Activated naive CD8-positive, alpha-beta T cell treated with anti-CD3 and anti-CD28 coated beads, Interleukin-2, amount 10 ng/mL, durations not matched to agents 7 days and 5 days (primary cell): ENCODE data around the gene OSBPL5. TPM values are rescaled to one million over a fixed set of nuclear protein-coding genes. Genes with fewer than 3 reads are reported as not detected.

Experiments
- ATAC-seq: fragments of 150-1000 bp; cut with Tn5 transposase; one replicate; pipeline ENCODE4 v1.10.0; 2021; ENCODE audit warnings: low read depth, moderate library complexity
- POLR2A ChIA-PET: fragments of 350-600 bp; sonication (Branson Sonifier 250); formaldehyde crosslinking; loops from one replicate; lab custom pipeline; 2021; ENCODE audit warnings: antibody characterized with exemption; lab: Charles Lee
- DNase-seq: peaks from one replicate; pipeline ENCODE4 v3.0.0; 2021
- H3K27ac Mint-ChIP-seq: one replicate; pipeline ENCODE4 v1.8.0; 2022; ENCODE audit warnings: mild to moderate bottlenecking, mixed read lengths
- H3K27me3 Mint-ChIP-seq: one replicate; pipeline ENCODE4 v1.8.0; 2022; ENCODE audit warnings: mild to moderate bottlenecking, moderate library complexity, mixed read lengths
- H3K36me3 Mint-ChIP-seq: one replicate; pipeline ENCODE4 v1.8.0; 2021; ENCODE audit warnings: mild to moderate bottlenecking, mixed read lengths
- H3K4me1 Mint-ChIP-seq: one replicate; pipeline ENCODE4 v1.8.0; 2021; ENCODE audit warnings: mixed read lengths
- H3K4me3 Mint-ChIP-seq: one replicate; pipeline ENCODE4 v1.8.0; 2022; ENCODE audit warnings: mild to moderate bottlenecking, moderate library complexity, mixed read lengths
- H3K9me3 Mint-ChIP-seq: one replicate; pipeline ENCODE4 v1.8.0; 2021; ENCODE audit warnings: mixed read lengths
- total RNA-seq, 2 experiments: library from RNA; stranded (reverse); gene quantifications; one replicate each; pipeline ENCODE4 v1.2.3, GENCODE V29; 2021

Gene OSBPL5
- total RNA-seq, 2 experiments from 2014 or later: 13.0 to 13.2 TPM

DNA sequence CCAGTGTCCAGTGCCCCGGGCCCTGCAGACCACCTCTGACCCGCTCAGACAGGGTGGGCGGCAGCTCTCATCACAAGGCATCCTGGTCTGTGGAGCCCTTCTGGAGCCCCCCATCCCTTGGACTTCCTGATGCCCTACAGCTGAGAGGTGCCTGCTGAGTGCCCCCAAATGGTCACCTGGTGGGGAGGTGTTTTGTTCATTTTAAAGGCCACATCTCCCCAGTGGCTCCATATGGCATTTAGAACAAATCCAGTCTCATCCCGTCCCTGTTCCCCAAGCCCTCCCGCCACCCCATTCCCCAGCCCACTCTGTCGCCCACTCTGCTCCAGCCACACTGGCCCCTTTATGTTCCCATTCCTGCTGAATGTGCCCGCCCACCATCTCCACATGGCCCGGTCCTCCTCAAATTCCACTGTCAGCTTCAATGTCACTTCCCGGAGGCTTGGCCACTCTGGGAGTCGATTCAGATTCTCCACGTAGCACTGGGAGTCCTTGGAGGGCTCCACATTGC, 32.8 kb downstream of the OSBPL5 start:
- no peak for ATAC-seq
- Mint-ChIP-seq H3K27ac (no peak overlapping the region), H3K9me3 (peaks cover 1% of the 10 kb centered on the region), H3K4me3 (no peak overlapping the region), H3K27me3 (no peaks in the 10 kb centered on the region), H3K4me1 (peaks cover 19% of the 10 kb centered on the region), H3K36me3 (no peaks in the 10 kb centered on the region)
- POLR2A ChIA-PET: no interaction called here
- DNase-seq: no peak

- Mint-ChIP-seq H3K9me3 (peaks cover 1% of the 10 kb centered on the region), H3K27me3 (no peaks in the 10 kb centered on the region), H3K27ac (no peak overlapping the region), H3K36me3 (no peaks in the 10 kb centered on the region), H3K4me1 (peaks cover 13% of the 10 kb centered on the region), H3K4me3 (no peak overlapping the region)
- DNase-seq (no peak), ATAC-seq (no peak)
- POLR2A ChIA-PET: no interaction called here
Measured at GRCh38 chr11:3131330-3131941, 33.7 kb downstream of the OSBPL5 start.

- H3K4me3 Mint-ChIP-seq: no peak overlapping the region
- ATAC-seq: no peak
Measured at GRCh38 chr11:3130269-3131071, 34.6 kb downstream of the OSBPL5 start.

DNA sequence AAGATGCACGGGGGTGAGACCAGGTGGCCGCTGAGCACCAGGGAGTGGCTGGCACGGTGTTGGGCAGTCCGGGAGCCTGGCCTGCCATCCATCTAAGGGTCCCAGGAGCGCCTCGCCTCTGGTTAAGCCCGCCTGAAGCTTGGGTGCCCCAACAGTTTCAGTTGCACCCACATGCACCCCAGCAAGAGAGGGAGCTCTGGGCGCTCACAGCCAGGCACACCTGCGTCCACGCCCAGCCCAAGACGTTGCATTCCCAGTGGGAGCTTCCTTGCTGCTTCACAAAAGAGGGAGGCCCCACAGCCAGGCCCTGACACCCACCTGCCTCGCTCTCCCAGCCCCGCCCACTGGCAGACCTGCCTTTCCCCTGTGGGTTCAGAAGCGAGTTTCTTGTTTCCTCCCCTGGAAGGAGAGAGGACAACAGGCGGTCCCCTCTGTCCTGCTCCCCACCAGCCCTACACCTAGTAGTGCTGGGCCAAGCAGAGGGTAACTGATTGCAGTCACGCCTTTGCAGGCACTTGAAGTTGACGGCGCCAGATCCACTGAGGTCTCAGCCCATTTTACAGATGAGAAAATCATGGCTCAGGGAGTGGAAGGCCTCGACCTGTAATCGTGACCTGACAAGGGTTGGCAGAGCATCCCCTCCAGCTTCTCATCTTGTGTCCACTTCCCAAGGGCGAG, 35.4 kb downstream of the OSBPL5 start:
- Mint-ChIP-seq H3K4me1 (no peaks in the 10 kb centered on the region), H3K4me3 (no peak overlapping the region), H3K27ac (no peak overlapping the region), H3K36me3 (no peaks in the 10 kb centered on the region), H3K27me3 (no peaks in the 10 kb centered on the region), H3K9me3 (peaks cover 1% of the 10 kb centered on the region)
- ATAC-seq: no peak
- peak; percentile 31 for DNase-seq
- POLR2A ChIA-PET: no interaction called here

More at GRCh38 chr11:3130269-3131071, 34.6 kb downstream of the OSBPL5 start:
- H3K27me3 Mint-ChIP-seq: no peaks in the 10 kb centered on the region
- DNase-seq: no peak
- peaks cover 5% of the 10 kb centered on the region for H3K4me1 Mint-ChIP-seq
- POLR2A ChIA-PET: no interaction called here
- H3K36me3 Mint-ChIP-seq: no peaks in the 10 kb centered on the region
- peaks cover 1% of the 10 kb centered on the region for H3K9me3 Mint-ChIP-seq
- H3K27ac Mint-ChIP-seq: no peak overlapping the region

GRCh38 chr11:3129181-3129590, 35.9 kb downstream of the OSBPL5 start:
- ATAC-seq: no peak

DNA sequence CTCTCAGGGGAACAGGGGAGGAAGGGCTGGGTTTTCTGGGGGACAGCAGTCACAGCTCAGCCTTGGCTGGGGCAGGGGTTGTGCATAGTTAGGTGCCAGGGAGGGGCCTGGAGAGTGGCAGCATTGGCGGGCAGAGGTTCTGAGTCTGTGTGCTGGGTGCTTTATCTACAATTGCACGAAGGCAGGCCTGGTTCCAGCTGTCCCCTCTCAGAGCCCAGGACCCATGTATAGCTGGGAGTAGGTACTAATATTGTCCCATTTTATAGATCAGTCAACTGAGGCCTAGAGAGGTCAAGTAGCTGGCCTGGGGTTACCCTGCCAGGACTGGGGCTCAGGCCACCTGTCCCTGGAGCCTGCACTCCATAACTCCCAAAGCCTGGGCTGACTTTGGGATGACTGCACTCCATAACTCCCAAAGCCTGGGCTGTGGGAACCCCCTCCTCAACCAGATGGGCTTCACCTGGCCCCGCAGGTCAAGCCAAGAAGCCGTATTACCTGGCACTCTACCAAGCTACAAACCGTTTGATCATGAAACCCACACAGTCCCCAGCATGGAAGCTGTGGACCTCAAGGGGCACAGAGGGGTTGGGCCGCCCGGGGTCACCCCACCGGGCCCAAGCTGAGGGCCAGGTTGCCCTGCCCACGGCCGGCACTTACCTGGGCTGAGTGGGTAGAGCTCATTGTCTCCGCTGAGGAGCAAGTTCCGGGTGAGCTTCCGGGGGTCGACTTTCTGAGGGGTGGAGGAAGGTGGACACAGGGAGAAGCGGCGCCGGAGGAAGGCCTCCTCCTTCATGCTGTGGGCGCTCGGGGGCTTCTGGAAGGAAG, 36.5 kb downstream of the OSBPL5 start:
- Mint-ChIP-seq H3K4me3 (no peak overlapping the region), H3K27me3 (no peaks in the 10 kb centered on the region), H3K27ac (peak overlapping the region; percentile 16), H3K4me1 (peaks cover 1% of the 10 kb centered on the region), H3K36me3 (no peaks in the 10 kb centered on the region), H3K9me3 (peaks cover 1% of the 10 kb centered on the region)
- POLR2A ChIA-PET: no interaction called here
- no peak for DNase-seq
- no peak for ATAC-seq

More at GRCh38 chr11:3129181-3129590, 35.9 kb downstream of the OSBPL5 start:
- no peak overlapping the region for H3K27ac Mint-ChIP-seq
- H3K36me3 Mint-ChIP-seq: no peaks in the 10 kb centered on the region
- H3K4me1 Mint-ChIP-seq: peaks cover 1% of the 10 kb centered on the region
- H3K9me3 Mint-ChIP-seq: peaks cover 1% of the 10 kb centered on the region
- no peak for DNase-seq
- H3K4me3 Mint-ChIP-seq: no peak overlapping the region
- no peaks in the 10 kb centered on the region for H3K27me3 Mint-ChIP-seq
- POLR2A ChIA-PET: no interaction called here

DNA sequence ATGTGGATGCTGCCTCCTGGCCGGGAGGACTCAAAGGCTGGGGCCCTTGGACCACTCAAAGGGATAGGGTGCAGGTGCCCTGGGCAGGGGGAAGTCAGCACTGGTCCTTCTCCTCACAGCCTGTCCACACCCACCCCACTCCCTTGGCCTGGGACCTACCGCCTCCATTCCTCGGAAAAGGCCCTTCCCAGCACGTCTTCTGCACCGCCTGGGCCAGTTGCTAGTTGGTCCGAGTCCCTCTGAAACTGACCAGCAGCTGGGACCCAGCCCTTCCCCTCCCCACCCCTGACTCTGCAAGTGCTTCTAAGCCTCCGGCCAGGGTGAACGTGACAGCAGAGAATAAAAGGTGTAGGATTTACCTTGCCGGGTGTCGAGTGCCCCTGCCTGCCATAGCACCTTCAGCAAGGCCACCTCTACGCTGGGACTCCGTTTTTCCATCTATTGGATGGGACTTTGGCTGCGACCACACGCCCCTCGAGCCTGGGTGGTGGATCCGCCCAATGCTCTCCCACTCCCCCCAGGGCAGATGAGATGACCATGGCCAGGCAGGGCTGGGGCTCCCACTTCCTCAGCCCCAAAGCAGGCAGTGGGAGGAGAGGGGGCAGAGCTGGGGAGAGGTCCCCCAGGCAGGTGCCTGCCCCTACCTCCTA, 37.3 kb downstream of the OSBPL5 start:
- ATAC-seq: no peak
- peak overlapping the region; percentile 16 for H3K27ac Mint-ChIP-seq
- H3K9me3 Mint-ChIP-seq: peaks cover 1% of the 10 kb centered on the region
- POLR2A ChIA-PET: no interaction called here
- no peaks in the 10 kb centered on the region for H3K27me3 Mint-ChIP-seq
- no peak for DNase-seq
- no peaks in the 10 kb centered on the region for H3K36me3 Mint-ChIP-seq
- H3K4me3 Mint-ChIP-seq: no peak overlapping the region
- peaks cover 1% of the 10 kb centered on the region for H3K4me1 Mint-ChIP-seq

DNA sequence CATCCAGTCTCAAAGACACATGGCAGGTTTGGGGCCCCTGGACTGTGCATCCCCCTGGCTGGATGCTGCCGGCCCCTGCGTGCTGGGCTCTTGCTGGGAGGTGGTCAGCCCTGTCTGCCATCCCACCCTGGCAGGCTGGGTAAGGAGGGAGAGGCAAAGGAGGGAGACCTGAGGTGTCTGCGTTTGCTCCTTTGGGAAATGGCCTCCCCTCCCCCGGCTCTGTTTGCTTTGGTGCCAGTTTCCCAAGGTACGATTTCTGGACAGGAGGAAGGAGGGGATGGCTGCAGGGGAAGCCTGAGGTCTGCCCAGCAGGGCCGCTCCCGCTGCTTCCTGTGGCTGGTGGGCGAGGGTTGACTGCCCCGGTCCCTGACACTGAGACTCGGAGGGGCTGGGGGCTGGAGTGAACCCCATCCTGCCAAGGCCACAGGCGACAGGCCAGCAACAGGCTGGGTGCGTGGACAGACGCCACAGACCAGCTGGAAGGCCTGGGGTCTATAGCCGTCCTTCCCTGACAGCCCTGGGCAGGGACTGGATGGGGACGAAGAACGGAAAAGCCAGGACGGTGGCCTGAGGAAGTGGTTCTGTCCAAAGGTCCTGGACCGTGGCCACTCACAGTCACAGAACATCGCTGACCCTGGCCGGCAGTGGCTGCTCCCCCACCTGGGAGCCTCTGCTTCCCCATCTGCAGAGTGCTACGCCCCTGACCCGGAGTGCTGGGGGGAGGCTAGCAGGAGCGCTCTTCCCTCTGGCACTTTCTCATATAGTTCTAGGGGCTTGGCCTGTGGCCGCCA, 38.0 kb downstream of the OSBPL5 start:
- H3K36me3 Mint-ChIP-seq: no peaks in the 10 kb centered on the region
- H3K4me1 Mint-ChIP-seq: peaks cover 1% of the 10 kb centered on the region
- H3K9me3 Mint-ChIP-seq: peaks cover 1% of the 10 kb centered on the region
- POLR2A ChIA-PET: no interaction called here
- no peak overlapping the region for H3K27ac Mint-ChIP-seq
- DNase-seq (no peak), ATAC-seq (no peak)
- H3K27me3 Mint-ChIP-seq: no peaks in the 10 kb centered on the region
- H3K4me3 Mint-ChIP-seq: no peak overlapping the region

- Mint-ChIP-seq H3K36me3 (no peaks in the 10 kb centered on the region), H3K9me3 (no peaks in the 10 kb centered on the region), H3K27ac (no peak overlapping the region), H3K27me3 (no peaks in the 10 kb centered on the region), H3K4me3 (no peak overlapping the region), H3K4me1 (peaks cover 1% of the 10 kb centered on the region)
- no peak for DNase-seq
- no peak for ATAC-seq
- POLR2A ChIA-PET: no interaction called here
Measured at GRCh38 chr11:3126207-3126865, 38.8 kb downstream of the OSBPL5 start.

- ATAC-seq (no peak), DNase-seq (no peak)
- no peak overlapping the region for H3K27ac Mint-ChIP-seq
- POLR2A ChIA-PET: no interaction called here
- no peaks in the 10 kb centered on the region for H3K36me3 Mint-ChIP-seq
- H3K4me1 Mint-ChIP-seq: peaks cover 1% of the 10 kb centered on the region
- no peak overlapping the region for H3K4me3 Mint-ChIP-seq
- H3K27me3 Mint-ChIP-seq: no peaks in the 10 kb centered on the region
- H3K9me3 Mint-ChIP-seq: no peaks in the 10 kb centered on the region
Measured at GRCh38 chr11:3124821-3125220, 40.3 kb downstream of the OSBPL5 start.

DNA sequence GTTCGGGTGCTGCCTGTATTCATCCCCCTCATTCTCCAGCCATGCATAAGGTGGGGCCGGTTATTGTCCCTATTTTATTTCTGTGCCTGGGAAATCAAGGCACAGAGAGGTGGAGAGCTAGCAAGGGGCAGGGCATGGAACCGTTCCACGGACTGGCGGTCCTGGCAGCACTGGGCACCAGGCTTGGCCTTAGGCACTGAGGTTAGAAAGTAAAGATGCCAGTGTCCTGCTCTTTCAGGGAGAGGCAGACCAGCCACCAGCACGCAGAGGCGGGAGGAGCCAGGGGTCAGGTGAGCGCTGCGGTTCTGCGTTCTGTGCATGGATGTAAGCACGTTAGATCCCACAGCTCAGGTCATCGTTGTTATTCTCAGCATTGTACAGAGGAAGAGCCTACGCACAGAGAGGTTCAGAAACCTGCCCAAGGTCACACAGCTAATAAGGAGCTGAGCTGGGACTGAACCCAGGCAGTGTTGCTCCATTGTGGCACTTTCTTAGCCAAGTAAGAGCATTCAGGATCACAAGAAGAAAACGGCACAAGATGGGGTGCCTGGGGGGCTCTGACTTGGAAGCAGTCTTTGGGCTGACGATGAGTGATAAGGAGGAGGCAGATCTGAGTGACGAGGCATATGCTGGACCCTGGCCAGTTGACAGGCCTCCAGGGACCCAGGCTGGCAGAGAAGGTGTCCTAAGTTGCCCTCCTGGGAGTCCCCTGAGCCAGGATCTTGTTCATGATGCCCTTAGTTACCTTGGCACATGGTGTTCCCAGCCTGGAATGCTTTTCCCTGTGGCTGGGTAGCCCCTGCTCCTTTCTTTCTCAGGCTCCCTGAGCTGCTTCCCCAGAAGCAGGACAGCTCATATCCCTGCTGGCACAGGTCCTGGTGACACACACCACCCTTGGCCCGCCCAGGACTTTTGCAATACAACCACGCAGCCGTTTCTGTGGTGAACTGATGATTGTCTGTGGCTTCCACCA, 41.1 kb downstream of the OSBPL5 start:
- no peaks in the 10 kb centered on the region for H3K36me3 Mint-ChIP-seq
- DNase-seq: no peak
- H3K4me3 Mint-ChIP-seq: no peak overlapping the region
- peaks cover 1% of the 10 kb centered on the region for H3K4me1 Mint-ChIP-seq
- POLR2A ChIA-PET: no interaction called here
- H3K27ac Mint-ChIP-seq: no peak overlapping the region
- no peak for ATAC-seq
- H3K27me3 Mint-ChIP-seq: no peaks in the 10 kb centered on the region
- no peaks in the 10 kb centered on the region for H3K9me3 Mint-ChIP-seq
